Right atrium auricular region (tissue), 2 donors: Measurements from ENCODE around the gene ZNF74. TPM values are rescaled to one million over a fixed set of nuclear protein-coding genes. Genes with fewer than 3 reads are reported as not detected.
"Not testable (repeated sequence)": the region's sequence is repeated elsewhere in the genome, so short reads cannot be mapped to it uniquely, and the experiment has no call there.

Experiments
- DNase-seq: peaks from one replicate; pipeline ENCODE4 v3.0.0-alpha.2; 2019; ENCODE audit warnings: low spot score
- H3K27ac ChIP-seq, 2 donors: fragments of 200-600 bp; sonication (generic); 1 replicate in 1 of 2; 2 replicates in 1 of 2; pipeline ENCODE4 v1.5.1; 2016 to 2019
- H3K27me3 ChIP-seq, 2 donors: fragments of 200-600 bp; sonication (generic); one replicate each; pipeline versions ENCODE4 v1.5.1 to v1.6.0; 2017 to 2019
- H3K36me3 ChIP-seq: fragments of 200-600 bp; sonication (generic); one replicate; pipeline ENCODE4 v1.5.1; 2016
- H3K4me1 ChIP-seq, 2 donors: fragments of 200-600 bp; sonication (generic); one replicate each; pipeline versions ENCODE4 v1.5.1 to v1.6.0; 2017 to 2019
- H3K4me3 ChIP-seq, 2 donors: fragments of 200-600 bp; sonication (generic); 1 replicate in 1 of 2; 2 replicates in 1 of 2; pipeline ENCODE4 v1.5.1; 2017 to 2019; ENCODE audit warnings: mild to moderate bottlenecking in 1 of 2, moderate library complexity in 1 of 2
- H3K9me3 ChIP-seq, 2 donors: fragments of 200-600 bp; sonication (generic); one replicate each; pipeline ENCODE4 v1.5.1; 2019
- CTCF ChIP-seq, 2 donors: fragments of 200-600 bp; sonication (generic); IDR thresholded peaks; one replicate each; pipeline ENCODE4 v1.5.1; 2019; ENCODE audit warnings: antibody characterized with exemption in 2 of 2
- total RNA-seq, 2 donors: library from RNA; depleted of rRNA; stranded (reverse); fragments of >200 nt; gene quantifications; one replicate each; pipeline ENCODE4 v1.1.0, GENCODE V29; 2016

ZNF74 gene
- total RNA-seq, 2 donors from 2014 or later: 5.6 to 6.3 TPM

- no peak overlapping the region for H3K27ac ChIP-seq
- no peaks in the 10 kb centered on the region for H3K9me3 ChIP-seq
- H3K4me3 ChIP-seq: no peak overlapping the region
- TF ChIP-seq CTCF (IDR thresholded peaks at IDR 0.05): no peak
- H3K27me3 ChIP-seq: no peaks in the 10 kb centered on the region
- peaks cover 0 to 9% of the 10 kb centered on the region in 2 donors for H3K4me1 ChIP-seq
- peaks cover 7% of the 10 kb centered on the region for H3K36me3 ChIP-seq
- DNase-seq: no peak
Measured at GRCh38 chr22:20444325-20444724, 50.4 kb downstream of the ZNF74 start.

- DNase-seq: no peak
Measured at GRCh38 chr22:20446383-20446970, 52.5 kb downstream of the ZNF74 start.

GRCh38 chr22:20448630-20449029 is 54.7 kb downstream of the ZNF74 start:
- no peak for DNase-seq
- H3K4me3 ChIP-seq: no peak overlapping the region
- H3K27me3 ChIP-seq: no peaks in the 10 kb centered on the region
- H3K4me1 ChIP-seq: no peaks in the 10 kb centered on the region
- H3K36me3 ChIP-seq: peaks cover 7% of the 10 kb centered on the region
- no peak overlapping the region for H3K27ac ChIP-seq
- TF ChIP-seq CTCF (IDR thresholded peaks at IDR 0.05): no peak
- no peaks in the 10 kb centered on the region for H3K9me3 ChIP-seq

More at GRCh38 chr22:20446383-20446970, 52.5 kb downstream of the ZNF74 start:
- H3K9me3 ChIP-seq: no peaks in the 10 kb centered on the region
- peaks cover 0 to 9% of the 10 kb centered on the region in 2 donors for H3K4me1 ChIP-seq
- H3K27me3 ChIP-seq: no peaks in the 10 kb centered on the region
- TF ChIP-seq CTCF (IDR thresholded peaks at IDR 0.05): no peak
- no peak overlapping the region for H3K4me3 ChIP-seq
- peaks cover 7% of the 10 kb centered on the region for H3K36me3 ChIP-seq
- no peak overlapping the region for H3K27ac ChIP-seq

GRCh38 chr22:20449819-20450550 is 56.0 kb downstream of the ZNF74 start:
- no peak for DNase-seq
- H3K4me3 ChIP-seq: no peak overlapping the region
- TF ChIP-seq CTCF (IDR thresholded peaks at IDR 0.05): no peak
- H3K27me3 ChIP-seq: no peaks in the 10 kb centered on the region
- no peak overlapping the region for H3K27ac ChIP-seq
- peaks cover 7% of the 10 kb centered on the region for H3K36me3 ChIP-seq
- H3K9me3 ChIP-seq: no peaks in the 10 kb centered on the region
- no peaks in the 10 kb centered on the region for H3K4me1 ChIP-seq

GRCh38 chr22:20450551-20450906 is 56.6 kb downstream of the ZNF74 start:
- H3K36me3 ChIP-seq: peaks cover 3% of the 10 kb centered on the region
- H3K27ac ChIP-seq: no peak overlapping the region
- H3K4me1 ChIP-seq: no peaks in the 10 kb centered on the region
- DNase-seq: no peak
- TF ChIP-seq CTCF (IDR thresholded peaks at IDR 0.05): no peak
- no peak overlapping the region for H3K4me3 ChIP-seq
- H3K9me3 ChIP-seq: no peaks in the 10 kb centered on the region
- H3K27me3 ChIP-seq: no peaks in the 10 kb centered on the region

GRCh38 chr22:20451129-20451778 is 57.3 kb downstream of the ZNF74 start:
- not testable (repeated sequence) for H3K36me3 ChIP-seq, H3K27me3 ChIP-seq, DNase-seq, H3K27ac ChIP-seq, H3K4me1 ChIP-seq, H3K4me3 ChIP-seq, H3K9me3 ChIP-seq
